ENCODE data around the gene ADAMTS18. TPM values are rescaled to one million over a fixed set of nuclear protein-coding genes. Genes with fewer than 3 reads are reported as not detected.
"Not testable (repeated sequence)": the region's sequence is repeated elsewhere in the genome, so short reads cannot be mapped to it uniquely, and the experiment has no call there.

The ADAMTS18 gene
- total RNA-seq, 1 donor from 2014 or later, result 1.7 TPM

- H3K4me3 Mint-ChIP-seq (ENCODE audit: unreplicated experiment), result no peak overlapping the region
- no peaks in the 10 kb centered on the region for H3K9me3 Mint-ChIP-seq (ENCODE audit: unreplicated experiment)
- DNase-seq, result no peak
- H3K4me1 Mint-ChIP-seq (ENCODE audit: low read depth, unreplicated experiment), result no peaks in the 10 kb centered on the region
- H3K36me3 Mint-ChIP-seq (ENCODE audit: unreplicated experiment), result no peaks in the 10 kb centered on the region
- TF ChIP-seq CTCF (IDR thresholded peaks at IDR 0.05; ENCODE audit: partially characterized antibody, unreplicated experiment), result no peak
- H3K27ac Mint-ChIP-seq (ENCODE audit: unreplicated experiment), result no peak overlapping the region
- H3K27me3 Mint-ChIP-seq (ENCODE audit: unreplicated experiment), result no peaks in the 10 kb centered on the region
These were observed 152.5 kb downstream of the ADAMTS18 start for GRCh38 chr16:77282345-77282744.

- not testable (repeated sequence) for H3K27me3 Mint-ChIP-seq (ENCODE audit: unreplicated experiment); H3K36me3 Mint-ChIP-seq (ENCODE audit: unreplicated experiment); H3K9me3 Mint-ChIP-seq (ENCODE audit: unreplicated experiment); H3K4me1 Mint-ChIP-seq (ENCODE audit: low read depth, unreplicated experiment); DNase-seq; H3K27ac Mint-ChIP-seq (ENCODE audit: unreplicated experiment); H3K4me3 Mint-ChIP-seq (ENCODE audit: unreplicated experiment)
These were observed 155.5 kb downstream of the ADAMTS18 start for GRCh38 chr16:77279316-77279715.

- Mint-ChIP-seq H3K4me3 (ENCODE audit: unreplicated experiment) (no peak overlapping the region), H3K27ac (ENCODE audit: unreplicated experiment) (no peak overlapping the region), H3K9me3 (ENCODE audit: unreplicated experiment) (no peaks in the 10 kb centered on the region), H3K4me1 (ENCODE audit: low read depth, unreplicated experiment) (no peaks in the 10 kb centered on the region), H3K27me3 (ENCODE audit: unreplicated experiment) (no peaks in the 10 kb centered on the region), H3K36me3 (ENCODE audit: unreplicated experiment) (no peaks in the 10 kb centered on the region)
- TF ChIP-seq CTCF (IDR thresholded peaks at IDR 0.05; ENCODE audit: partially characterized antibody, unreplicated experiment), result no peak
- DNase-seq, result no peak
These were observed 157.3 kb downstream of the ADAMTS18 start for GRCh38 chr16:77277571-77277970.

GRCh38 chr16:77277141-77277540, 157.7 kb downstream of the ADAMTS18 start:
- Mint-ChIP-seq H3K4me3 (ENCODE audit: unreplicated experiment) (no peak overlapping the region), H3K27ac (ENCODE audit: unreplicated experiment) (no peak overlapping the region), H3K9me3 (ENCODE audit: unreplicated experiment) (no peaks in the 10 kb centered on the region), H3K27me3 (ENCODE audit: unreplicated experiment) (no peaks in the 10 kb centered on the region), H3K36me3 (ENCODE audit: unreplicated experiment) (no peaks in the 10 kb centered on the region), H3K4me1 (ENCODE audit: low read depth, unreplicated experiment) (no peaks in the 10 kb centered on the region)
- TF ChIP-seq CTCF (IDR thresholded peaks at IDR 0.05; ENCODE audit: partially characterized antibody, unreplicated experiment), result no peak
- no peak for DNase-seq

GRCh38 chr16:77276661-77277060, 158.2 kb downstream of the ADAMTS18 start:
- DNase-seq, result no peak
- no peaks in the 10 kb centered on the region for H3K27me3 Mint-ChIP-seq (ENCODE audit: unreplicated experiment)
- H3K36me3 Mint-ChIP-seq (ENCODE audit: unreplicated experiment), result no peaks in the 10 kb centered on the region
- H3K9me3 Mint-ChIP-seq (ENCODE audit: unreplicated experiment), result no peaks in the 10 kb centered on the region
- H3K27ac Mint-ChIP-seq (ENCODE audit: unreplicated experiment), result no peak overlapping the region
- TF ChIP-seq CTCF (IDR thresholded peaks at IDR 0.05; ENCODE audit: partially characterized antibody, unreplicated experiment), result no peak
- H3K4me1 Mint-ChIP-seq (ENCODE audit: low read depth, unreplicated experiment), result no peaks in the 10 kb centered on the region
- no peak overlapping the region for H3K4me3 Mint-ChIP-seq (ENCODE audit: unreplicated experiment)

- H3K27me3 Mint-ChIP-seq (ENCODE audit: unreplicated experiment); H3K9me3 Mint-ChIP-seq (ENCODE audit: unreplicated experiment); H3K27ac Mint-ChIP-seq (ENCODE audit: unreplicated experiment); DNase-seq; H3K36me3 Mint-ChIP-seq (ENCODE audit: unreplicated experiment); H3K4me3 Mint-ChIP-seq (ENCODE audit: unreplicated experiment); H3K4me1 Mint-ChIP-seq (ENCODE audit: low read depth, unreplicated experiment): not testable (repeated sequence)
These were observed 159.5 kb downstream of the ADAMTS18 start for GRCh38 chr16:77275303-77275702.
